ENCODE results near the gene FCN3. TPM values are rescaled to one million over a fixed set of nuclear protein-coding genes. Genes with fewer than 3 reads are reported as not detected.

Gene FCN3
- total and polyA plus RNA-seq, 9 of the 15 experiments (the other 6 are each of a cell fraction or from before 2014, with no cell fraction given) = 0.49 TPM; not detected in 8

GRCh38 chr1:27342778-27343638, 31.6 kb downstream of the FCN3 start (continued):
- TF ChIP-seq ZNF263 (CRISPR knock-in tag; IDR thresholded peaks at IDR 0.05; ENCODE audit: borderline replicate concordance) (peak; percentile 51; the same call in 1 of the 2 replicates), ZBTB7A (IDR thresholded peaks at IDR 0.05; ENCODE audit: borderline replicate concordance, control insufficient read depth, low read depth, low read length) (no peak), SMAD2 (IDR thresholded peaks at IDR 0.05; ENCODE audit: low read depth, low read length) (no peak), WHSC1 (IDR thresholded peaks at IDR 0.05; ENCODE audit: low read length) (peak; percentile 48), ZNF280B (CRISPR knock-in tag; IDR thresholded peaks at IDR 0.05) (no peak), KHSRP (IDR thresholded peaks at IDR 0.05) (no peak), CBX1 (IDR thresholded peaks at IDR 0.05; ENCODE audit: low read depth) (no peak), POLR2B (IDR thresholded peaks at IDR 0.05; ENCODE audit: low read depth, partially characterized antibody) (no peak), U2AF1 (optimal IDR thresholded peaks at IDR 0.05; ENCODE audit: low read depth, low read length) (no peak), CSDE1 (IDR thresholded peaks at IDR 0.05) (no peak), ZBTB33 (CRISPR knock-in tag; IDR thresholded peaks at IDR 0.05) (peak; percentile 81), NFE2L1 (tag; IDR thresholded peaks at IDR 0.05; ENCODE audit: borderline replicate concordance, low read depth) (no peak), VEZF1 (CRISPR knock-in tag; IDR thresholded peaks at IDR 0.05) (peak; percentile 39), TEAD2 (tag; IDR thresholded peaks at IDR 0.05) (no peak), SRSF7 (optimal IDR thresholded peaks at IDR 0.05; ENCODE audit: low read depth, low read length) (no peak), GABPA (tag; conservative IDR thresholded peaks at IDR 0.05; ENCODE audit: low read depth) (peak; percentile 45; the same call in 1 of the 2 replicates), UBTF (IDR thresholded peaks at IDR 0.05; ENCODE audit: borderline replicate concordance in 1 of 2, low read depth in 2 of 2, low read length in 2 of 2) (0 out of 4 replicates have a peak, but pooled peaks of 1 of the 2 experiments have one; percentile 17), ZNF143 (CRISPR knock-in tag; IDR thresholded peaks at IDR 0.05) (peak; percentile 37; the same call in 1 of the 2 replicates), ZNF830 (CRISPR knock-in tag; IDR thresholded peaks at IDR 0.05) (no peak), RFX5 (IDR thresholded peaks at IDR 0.05; ENCODE audit: low read depth, low read length) (no peak), FOXA1 (IDR thresholded peaks at IDR 0.05; ENCODE audit: borderline replicate concordance) (no peak)
